OCI-LY3 (cell line): Measurements from ENCODE around the gene MSI2.

Source experiments
- H2AFZ ChIP-seq: fragments of 200-600, 300-600 bp; shearing (Covaris generic); 2 replicates; pipeline ENCODE4 v1.6.0; 2014; ENCODE audit warnings: antibody characterized with exemption, low read depth, low read length
- H3K27ac ChIP-seq: fragments of 200-600, 300-600 bp; sonication (generic); 2 replicates; pipeline ENCODE4 v1.5.1; 2014; ENCODE audit warnings: mild to moderate bottlenecking, low read length, moderate library complexity, mixed read lengths
- H3K27me3 ChIP-seq: fragments of 200-600, 300-600 bp; sonication (generic); 2 replicates; pipeline ENCODE4 v1.6.1; 2014; ENCODE audit warnings: low read depth, low read length, mixed read lengths
- H3K36me3 ChIP-seq: fragments of 200-600, 300-600 bp; sonication (generic); replicated peaks from 2 replicates; pipeline ENCODE3; 2014; ENCODE audit warnings: low read depth, low read length, mixed read lengths
- H3K4me1 ChIP-seq: fragments of 300-600, 200-600 bp; sonication (generic); 2 replicates; pipeline ENCODE4 v1.6.1; 2014; ENCODE audit warnings: low read length, mixed read lengths
- H3K4me2 ChIP-seq: fragments of 200-600, 300-600 bp; sonication (generic); 2 replicates; pipeline ENCODE4 v1.6.1; 2014; ENCODE audit warnings: low read length, mixed read lengths
- H3K4me3 ChIP-seq: fragments of 300-600, 200-600 bp; sonication (generic); 2 replicates; pipeline ENCODE4 v1.5.1; 2014; ENCODE audit warnings: antibody characterized with exemption, mild to moderate bottlenecking, low read length, moderate library complexity
- H3K79me2 ChIP-seq: fragments of 300-600, 200-600 bp; shearing (Covaris generic); 2 replicates; pipeline ENCODE4 v1.6.1; 2014; ENCODE audit warnings: mild to moderate bottlenecking, low read length, mixed read lengths
- H3K9ac ChIP-seq: fragments of 300-600, 200-600 bp; shearing (Covaris generic); 2 replicates; pipeline ENCODE4 v1.6.0; 2014; ENCODE audit warnings: mild to moderate bottlenecking, low read length, moderate library complexity
- H3K9me3 ChIP-seq: fragments of 200-600, 300-600 bp; shearing (Covaris generic); 2 replicates; pipeline ENCODE4 v1.6.1; 2014; ENCODE audit warnings: low read length, mixed read lengths; ENCODE audit not compliant: insufficient read depth
- H4K20me1 ChIP-seq: fragments of 200-600, 300-600 bp; sonication (generic); 2 replicates; pipeline ENCODE4 v1.6.1; 2016; ENCODE audit warnings: low read length, mixed read lengths; ENCODE audit not compliant: insufficient read depth
- CTCF ChIP-seq: fragments of 200-600, 300-600 bp; sonication (generic); IDR thresholded peaks from 2 replicates; pipeline ENCODE4 v1.5.1; 2014; ENCODE audit warnings: antibody characterized with exemption, low read length, low read depth
- EZH2phosphoT487 ChIP-seq: fragments of 200-600 bp; shearing (Covaris generic); IDR thresholded peaks from 2 replicates; pipeline ENCODE4 v1.6.1; 2018; ENCODE audit warnings: antibody characterized with exemption, mixed run types, low read depth

Gene MSI2

GRCh38 chr17:57260325-57261083 is 4.2 kb downstream of the MSI2 start:
- Histone ChIP-seq H3K36me3 (peaks cover 61% of the 10 kb centered on the region), H3K9ac (no peak overlapping the region), H3K27me3 (no peaks in the 10 kb centered on the region), H3K4me1 (peaks cover 18% of the 10 kb centered on the region), H3K9me3 (no peaks in the 10 kb centered on the region), H3K4me3 (no peak overlapping the region), H3K79me2 (peaks cover 42% of the 10 kb centered on the region), H4K20me1 (peaks cover 9% of the 10 kb centered on the region; the same call in 1 of the 2 replicates), H3K4me2 (no peak overlapping the region), H2AFZ (no peak overlapping the region), H3K27ac (no peak overlapping the region)
- no peak for TF ChIP-seq EZH2phosphoT487
- no peak for TF ChIP-seq CTCF

GRCh38 chr17:57261084-57261461 is 4.8 kb downstream of the MSI2 start:
- Histone ChIP-seq H3K79me2 (peaks cover 45% of the 10 kb centered on the region), H3K4me2 (no peak overlapping the region), H2AFZ (no peak overlapping the region), H3K4me3 (no peak overlapping the region), H3K4me1 (peaks cover 18% of the 10 kb centered on the region), H3K27ac (no peak overlapping the region), H3K36me3 (peaks cover 67% of the 10 kb centered on the region), H3K9me3 (no peaks in the 10 kb centered on the region), H3K27me3 (no peaks in the 10 kb centered on the region), H4K20me1 (peaks cover 9% of the 10 kb centered on the region; the same call in 1 of the 2 replicates), H3K9ac (no peak overlapping the region)
- TF ChIP-seq CTCF: no peak
- no peak for TF ChIP-seq EZH2phosphoT487

- no peak overlapping the region for H2AFZ ChIP-seq
- peaks cover 9% of the 10 kb centered on the region; the same call in 1 of the 2 replicates for H4K20me1 ChIP-seq
- H3K9me3 ChIP-seq: no peaks in the 10 kb centered on the region
- no peak overlapping the region for H3K4me2 ChIP-seq
- no peaks in the 10 kb centered on the region for H3K27me3 ChIP-seq
- H3K27ac ChIP-seq: no peak overlapping the region
- H3K79me2 ChIP-seq: peaks cover 37% of the 10 kb centered on the region
- peaks cover 75% of the 10 kb centered on the region for H3K36me3 ChIP-seq
- no peak for TF ChIP-seq CTCF
- TF ChIP-seq EZH2phosphoT487: no peak
- H3K4me3 ChIP-seq: no peak overlapping the region
- peaks cover 18% of the 10 kb centered on the region for H3K4me1 ChIP-seq
- H3K9ac ChIP-seq: no peak overlapping the region
Measured at GRCh38 chr17:57262557-57262956, 6.2 kb downstream of the MSI2 start.

- Histone ChIP-seq H4K20me1 (peaks cover 19% of the 10 kb centered on the region), H3K4me2 (no peak overlapping the region), H3K4me3 (no peak overlapping the region), H3K27ac (no peak overlapping the region), H3K9me3 (no peaks in the 10 kb centered on the region), H2AFZ (no peak overlapping the region), H3K27me3 (no peaks in the 10 kb centered on the region), H3K4me1 (peaks cover 7% of the 10 kb centered on the region; the same call in 1 of the 2 replicates), H3K36me3 (peaks cover 78% of the 10 kb centered on the region), H3K79me2 (peaks cover 28% of the 10 kb centered on the region), H3K9ac (no peak overlapping the region)
- TF ChIP-seq CTCF: no peak
- no peak for TF ChIP-seq EZH2phosphoT487
Measured at GRCh38 chr17:57264250-57264649, 7.9 kb downstream of the MSI2 start.
